ENCODE measurements around the gene CD2. TPM values are rescaled to one million over a fixed set of nuclear protein-coding genes. Genes with fewer than 3 reads are reported as not detected.

Gene CD2
- total and polyA plus RNA-seq, 2 of the 8 experiments (the other 6 are each of a cell fraction or from before 2014, with no cell fraction given) = not detected

GRCh38 chr1:116791727-116792126 lies 37.5 kb downstream of the CD2 start (continued):
- no peak for TF ChIP-seq CHD7 (IDR thresholded peaks at IDR 0.05; ENCODE audit: insufficient replicate concordance, low read length)

Data from H1 (cell line).